Measurements from ENCODE around the gene FAM228B. TPM values are rescaled to one million over a fixed set of nuclear protein-coding genes. Genes with fewer than 3 reads are reported as not detected.
"Not testable (repeated sequence)": the region's sequence is repeated elsewhere in the genome, so short reads cannot be mapped to it uniquely, and the experiment has no call there.

The FAM228B gene
- polyA plus RNA-seq, 1 donor (not counting 4 experiments of a cell fraction or from before 2014, with no cell fraction given), result 2.0 TPM

- FAIRE-seq, result no peak
- Histone ChIP-seq H3K4me2 (ENCODE audit: control insufficient read depth, extremely low read depth, insufficient read depth, low read depth, low read length) (no peak overlapping the region), H3K27me3 (ENCODE audit: control insufficient read depth, extremely low read depth, insufficient read depth, low read length) (no peaks in the 10 kb centered on the region), H3K4me3 (ENCODE audit: control insufficient read depth in 2 of 3, extremely low read depth in 1 of 3, insufficient read depth in 2 of 3, low read depth in 1 of 3, low read length in 3 of 3) (no peak overlapping the region), H2AFZ (ENCODE audit: control insufficient read depth, low read length) (no peak overlapping the region), H3K9me3 (ENCODE audit: control insufficient read depth, low read depth, low read length) (no peaks in the 10 kb centered on the region), H3K36me3 (ENCODE audit: control insufficient read depth in 2 of 2, extremely low read depth in 1 of 2, insufficient read depth in 2 of 2, low read length in 2 of 2) (no peaks in the 10 kb centered on the region), H3K79me2 (ENCODE audit: control insufficient read depth, insufficient read depth, low read length) (no peaks in the 10 kb centered on the region), H4K20me1 (ENCODE audit: control insufficient read depth, extremely low read depth, insufficient read depth, low read length) (no peaks in the 10 kb centered on the region), H3K27ac (ENCODE audit: control insufficient read depth, insufficient read depth, low read length) (no peak overlapping the region), H3K9ac (ENCODE audit: control insufficient read depth, extremely low read depth, insufficient read depth, low read length) (no peak overlapping the region), H3K9me1 (ENCODE audit: control insufficient read depth, extremely low read depth, insufficient read depth, low read length) (no peaks in the 10 kb centered on the region), H3K4me1 (ENCODE audit: control insufficient read depth, extremely low read depth, insufficient read depth, low read length) (peaks cover under 1% of the 10 kb centered on the region)
- dilution Hi-C loops (cut with MboI; ENCODE audit: extremely low pct_ligation_motif_present, low sequenced_read_pairs), result no loop called here
- no peak for DNase-seq (ENCODE audit: low read depth, low spot score)
- TF ChIP-seq CTCF (optimal IDR thresholded peaks at IDR 0.05 in 1 of 3, IDR thresholded peaks at IDR 0.05 in 1 of 3, conservative IDR thresholded peaks at IDR 0.05 in 1 of 3; ENCODE audit: extremely low read depth in 1 of 3, insufficient read depth in 2 of 3, low read length in 3 of 3), result no peak
- TF ChIP-seq EZH2 (IDR thresholded peaks at IDR 0.05; ENCODE audit: low read length), result no peak
These were observed 34.4 kb upstream of the FAM228B start for GRCh38 chr2:24088821-24089359.

GRCh38 chr2:24093270-24093669 is 30.0 kb upstream of the FAM228B start:
- H3K4me3 ChIP-seq (ENCODE audit: control insufficient read depth in 2 of 3, extremely low read depth in 1 of 3, insufficient read depth in 2 of 3, low read depth in 1 of 3, low read length in 3 of 3); H3K27me3 ChIP-seq (ENCODE audit: control insufficient read depth, extremely low read depth, insufficient read depth, low read length); H3K27ac ChIP-seq (ENCODE audit: control insufficient read depth, insufficient read depth, low read length); FAIRE-seq; H3K36me3 ChIP-seq (ENCODE audit: control insufficient read depth in 2 of 2, extremely low read depth in 1 of 2, insufficient read depth in 2 of 2, low read length in 2 of 2); H4K20me1 ChIP-seq (ENCODE audit: control insufficient read depth, extremely low read depth, insufficient read depth, low read length); H3K9me1 ChIP-seq (ENCODE audit: control insufficient read depth, extremely low read depth, insufficient read depth, low read length); H3K9me3 ChIP-seq (ENCODE audit: control insufficient read depth, low read depth, low read length); dilution Hi-C loops (cut with MboI; ENCODE audit: extremely low pct_ligation_motif_present, low sequenced_read_pairs); H3K4me1 ChIP-seq (ENCODE audit: control insufficient read depth, extremely low read depth, insufficient read depth, low read length); H2AFZ ChIP-seq (ENCODE audit: control insufficient read depth, low read length); H3K9ac ChIP-seq (ENCODE audit: control insufficient read depth, extremely low read depth, insufficient read depth, low read length); H3K79me2 ChIP-seq (ENCODE audit: control insufficient read depth, insufficient read depth, low read length); H3K4me2 ChIP-seq (ENCODE audit: control insufficient read depth, extremely low read depth, insufficient read depth, low read depth, low read length); DNase-seq (ENCODE audit: low read depth, low spot score): not testable (repeated sequence)

GRCh38 chr2:24095171-24095677 is 28.0 kb upstream of the FAM228B start:
- FAIRE-seq; H4K20me1 ChIP-seq (ENCODE audit: control insufficient read depth, extremely low read depth, insufficient read depth, low read length); H3K9me1 ChIP-seq (ENCODE audit: control insufficient read depth, extremely low read depth, insufficient read depth, low read length); H3K4me1 ChIP-seq (ENCODE audit: control insufficient read depth, extremely low read depth, insufficient read depth, low read length); H3K27me3 ChIP-seq (ENCODE audit: control insufficient read depth, extremely low read depth, insufficient read depth, low read length); H3K9ac ChIP-seq (ENCODE audit: control insufficient read depth, extremely low read depth, insufficient read depth, low read length); H3K79me2 ChIP-seq (ENCODE audit: control insufficient read depth, insufficient read depth, low read length); H3K36me3 ChIP-seq (ENCODE audit: control insufficient read depth in 2 of 2, extremely low read depth in 1 of 2, insufficient read depth in 2 of 2, low read length in 2 of 2); dilution Hi-C loops (cut with MboI; ENCODE audit: extremely low pct_ligation_motif_present, low sequenced_read_pairs); H3K4me2 ChIP-seq (ENCODE audit: control insufficient read depth, extremely low read depth, insufficient read depth, low read depth, low read length); H3K27ac ChIP-seq (ENCODE audit: control insufficient read depth, insufficient read depth, low read length); H3K4me3 ChIP-seq (ENCODE audit: control insufficient read depth in 2 of 3, extremely low read depth in 1 of 3, insufficient read depth in 2 of 3, low read depth in 1 of 3, low read length in 3 of 3); DNase-seq (ENCODE audit: low read depth, low spot score); H3K9me3 ChIP-seq (ENCODE audit: control insufficient read depth, low read depth, low read length); H2AFZ ChIP-seq (ENCODE audit: control insufficient read depth, low read length): not testable (repeated sequence)

GRCh38 chr2:24100732-24101131 is 22.5 kb upstream of the FAM228B start:
- H3K4me1 ChIP-seq (ENCODE audit: control insufficient read depth, extremely low read depth, insufficient read depth, low read length); FAIRE-seq; H3K27me3 ChIP-seq (ENCODE audit: control insufficient read depth, extremely low read depth, insufficient read depth, low read length); H3K27ac ChIP-seq (ENCODE audit: control insufficient read depth, insufficient read depth, low read length); H3K36me3 ChIP-seq (ENCODE audit: control insufficient read depth in 2 of 2, extremely low read depth in 1 of 2, insufficient read depth in 2 of 2, low read length in 2 of 2); H2AFZ ChIP-seq (ENCODE audit: control insufficient read depth, low read length); dilution Hi-C loops (cut with MboI; ENCODE audit: extremely low pct_ligation_motif_present, low sequenced_read_pairs); DNase-seq (ENCODE audit: low read depth, low spot score); H3K9me3 ChIP-seq (ENCODE audit: control insufficient read depth, low read depth, low read length); H3K4me2 ChIP-seq (ENCODE audit: control insufficient read depth, extremely low read depth, insufficient read depth, low read depth, low read length); H3K9me1 ChIP-seq (ENCODE audit: control insufficient read depth, extremely low read depth, insufficient read depth, low read length); H3K79me2 ChIP-seq (ENCODE audit: control insufficient read depth, insufficient read depth, low read length); H3K9ac ChIP-seq (ENCODE audit: control insufficient read depth, extremely low read depth, insufficient read depth, low read length); H4K20me1 ChIP-seq (ENCODE audit: control insufficient read depth, extremely low read depth, insufficient read depth, low read length); H3K4me3 ChIP-seq (ENCODE audit: control insufficient read depth in 2 of 3, extremely low read depth in 1 of 3, insufficient read depth in 2 of 3, low read depth in 1 of 3, low read length in 3 of 3): not testable (repeated sequence)

All from keratinocyte (primary cell).